ENCODE data around the gene UBE2D3. TPM values are rescaled to one million over a fixed set of nuclear protein-coding genes. Genes with fewer than 3 reads are reported as not detected.

Gene UBE2D3
- total RNA-seq, 1 donor from 2014 or later = 227 TPM

DNA sequence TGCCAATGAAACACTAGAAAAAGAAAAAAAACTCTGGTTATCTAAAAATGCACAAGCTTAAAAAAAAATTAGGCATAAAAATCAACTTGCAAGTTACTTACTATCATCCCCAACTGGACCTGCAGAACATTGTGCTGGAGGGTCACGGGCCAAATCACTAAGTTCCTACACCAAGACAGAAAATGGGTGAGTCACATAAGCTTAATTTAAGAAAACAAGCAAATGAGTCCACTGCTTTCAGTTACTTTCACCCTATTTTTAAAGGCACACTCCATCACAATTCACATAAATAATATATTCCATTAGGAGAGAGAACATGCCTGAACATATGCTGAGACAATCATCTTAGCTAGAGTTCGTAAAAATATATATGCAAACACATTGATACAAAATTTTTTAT, 17.7 kb downstream of the UBE2D3 start:
- Mint-ChIP-seq H3K9me3 (ENCODE audit: low read depth) (no peaks in the 10 kb centered on the region), H3K36me3 (ENCODE audit: low read depth) (peaks cover 7% of the 10 kb centered on the region), H3K4me1 (ENCODE audit: low read depth) (peaks cover 65% of the 10 kb centered on the region), H3K27me3 (ENCODE audit: low read depth) (no peaks in the 10 kb centered on the region), H3K27ac (ENCODE audit: unreplicated experiment) (peak overlapping the region; percentile 42), H3K4me3 (ENCODE audit: unreplicated experiment) (no peak overlapping the region)
- TF ChIP-seq, protein P1, sequence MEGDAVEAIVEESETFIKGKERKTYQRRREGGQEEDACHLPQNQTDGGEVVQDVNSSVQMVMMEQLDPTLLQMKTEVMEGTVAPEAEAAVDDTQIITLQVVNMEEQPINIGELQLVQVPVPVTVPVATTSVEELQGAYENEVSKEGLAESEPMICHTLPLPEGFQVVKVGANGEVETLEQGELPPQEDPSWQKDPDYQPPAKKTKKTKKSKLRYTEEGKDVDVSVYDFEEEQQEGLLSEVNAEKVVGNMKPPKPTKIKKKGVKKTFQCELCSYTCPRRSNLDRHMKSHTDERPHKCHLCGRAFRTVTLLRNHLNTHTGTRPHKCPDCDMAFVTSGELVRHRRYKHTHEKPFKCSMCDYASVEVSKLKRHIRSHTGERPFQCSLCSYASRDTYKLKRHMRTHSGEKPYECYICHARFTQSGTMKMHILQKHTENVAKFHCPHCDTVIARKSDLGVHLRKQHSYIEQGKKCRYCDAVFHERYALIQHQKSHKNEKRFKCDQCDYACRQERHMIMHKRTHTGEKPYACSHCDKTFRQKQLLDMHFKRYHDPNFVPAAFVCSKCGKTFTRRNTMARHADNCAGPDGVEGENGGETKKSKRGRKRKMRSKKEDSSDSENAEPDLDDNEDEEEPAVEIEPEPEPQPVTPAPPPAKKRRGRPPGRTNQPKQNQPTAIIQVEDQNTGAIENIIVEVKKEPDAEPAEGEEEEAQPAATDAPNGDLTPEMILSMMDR (IDR thresholded peaks at IDR 0.05) = no peak
- DNase-seq (ENCODE audit: low spot score) = no peak

DNA sequence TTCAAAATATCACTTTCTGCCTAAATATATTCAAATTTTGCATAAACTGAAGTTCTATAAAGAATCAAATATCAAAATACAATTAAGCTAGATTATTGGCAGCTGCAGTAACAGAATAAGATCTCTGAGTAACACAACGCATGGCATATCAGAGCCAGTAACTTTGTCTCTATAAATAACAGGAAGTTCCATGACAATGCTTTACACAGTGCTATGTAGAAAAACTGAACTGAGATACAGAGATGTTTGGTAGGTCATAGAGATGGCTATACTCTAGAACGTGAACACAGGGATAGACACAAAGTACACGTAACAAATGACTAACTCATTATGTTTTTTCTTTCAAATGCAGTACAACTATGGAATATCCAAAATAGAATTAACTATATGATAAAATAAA, 18.2 kb downstream of the UBE2D3 start:
- Mint-ChIP-seq H3K27me3 (ENCODE audit: low read depth) (no peaks in the 10 kb centered on the region), H3K9me3 (ENCODE audit: low read depth) (no peaks in the 10 kb centered on the region), H3K36me3 (ENCODE audit: low read depth) (peaks cover 7% of the 10 kb centered on the region), H3K4me3 (ENCODE audit: unreplicated experiment) (no peak overlapping the region), H3K4me1 (ENCODE audit: low read depth) (peaks cover 61% of the 10 kb centered on the region), H3K27ac (ENCODE audit: unreplicated experiment) (peak overlapping the region; percentile 64)
- no peak for DNase-seq (ENCODE audit: low spot score)
- TF ChIP-seq, protein P1 (IDR thresholded peaks at IDR 0.05) = no peak

DNA sequence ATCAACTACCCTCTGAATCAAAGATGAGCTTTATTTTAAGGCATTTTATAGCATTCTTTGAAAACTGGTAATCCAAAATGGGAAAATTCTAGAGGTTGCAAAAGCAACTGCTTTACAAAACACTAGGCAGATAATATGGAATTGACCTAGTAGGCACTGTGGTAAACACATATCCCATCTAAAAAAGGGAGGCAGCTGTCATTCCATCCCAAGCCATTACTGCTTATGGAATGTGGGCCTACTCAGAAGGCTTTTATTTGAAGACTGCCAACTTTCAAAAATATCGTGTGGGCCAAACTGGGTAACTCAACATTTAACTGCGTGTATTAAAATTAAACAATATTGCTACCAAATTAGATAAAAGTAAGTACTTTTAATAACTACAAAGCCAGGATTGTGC, 19.3 kb downstream of the UBE2D3 start:
- Mint-ChIP-seq H3K36me3 (ENCODE audit: low read depth) (peaks cover 12% of the 10 kb centered on the region), H3K4me3 (ENCODE audit: unreplicated experiment) (no peak overlapping the region), H3K27me3 (ENCODE audit: low read depth) (no peaks in the 10 kb centered on the region), H3K9me3 (ENCODE audit: low read depth) (no peaks in the 10 kb centered on the region), H3K27ac (ENCODE audit: unreplicated experiment) (peak overlapping the region; percentile 27), H3K4me1 (ENCODE audit: low read depth) (peaks cover 51% of the 10 kb centered on the region)
- no peak for DNase-seq (ENCODE audit: low spot score)
- TF ChIP-seq, protein P1 (IDR thresholded peaks at IDR 0.05) = no peak

DNA sequence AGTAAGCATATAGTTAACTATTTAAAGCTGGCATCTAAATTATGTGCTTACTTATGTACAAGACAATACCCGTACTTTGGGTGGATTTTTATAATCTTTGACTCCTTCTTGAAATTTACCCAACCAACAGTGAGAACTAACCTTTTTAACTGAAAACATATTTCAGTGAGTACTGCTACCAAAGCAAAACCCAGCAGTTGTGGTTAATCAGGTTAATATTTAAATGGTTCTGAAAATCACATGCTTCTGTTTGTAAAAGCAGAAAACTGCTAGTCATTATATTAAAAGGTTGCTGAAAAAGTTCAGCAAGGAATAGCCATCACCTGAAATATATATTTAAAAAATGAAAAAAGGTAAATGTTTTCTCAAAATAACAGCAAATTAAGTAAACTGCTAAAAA, 20.0 kb downstream of the UBE2D3 start:
- H3K36me3 Mint-ChIP-seq (ENCODE audit: low read depth) = peaks cover 12% of the 10 kb centered on the region
- H3K4me1 Mint-ChIP-seq (ENCODE audit: low read depth) = peaks cover 47% of the 10 kb centered on the region

DNA sequence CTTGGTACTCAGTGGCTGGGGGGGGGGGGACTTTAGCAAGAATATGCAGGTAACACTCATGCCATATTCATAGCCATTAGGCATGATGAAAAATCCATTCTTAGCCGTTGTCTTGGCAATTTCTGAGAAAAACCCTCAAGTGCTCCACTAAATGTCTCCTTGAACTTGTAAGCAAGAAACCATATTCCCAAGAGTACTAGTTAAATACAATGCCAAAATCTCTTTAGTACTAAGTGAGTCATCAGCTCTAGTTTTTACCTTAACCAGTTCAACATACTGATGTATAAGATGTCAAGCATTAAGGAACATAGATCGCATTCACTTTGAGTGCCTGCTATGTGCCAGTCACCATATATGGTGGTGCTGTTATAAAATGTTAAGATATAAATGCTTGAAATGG, 27.5 kb downstream of the UBE2D3 start:
- Mint-ChIP-seq H3K4me3 (ENCODE audit: unreplicated experiment) (no peak overlapping the region), H3K4me1 (ENCODE audit: low read depth) (peaks cover 6% of the 10 kb centered on the region), H3K36me3 (ENCODE audit: low read depth) (peaks cover 28% of the 10 kb centered on the region), H3K27me3 (ENCODE audit: low read depth) (no peaks in the 10 kb centered on the region), H3K27ac (ENCODE audit: unreplicated experiment) (no peak overlapping the region), H3K9me3 (ENCODE audit: low read depth) (no peaks in the 10 kb centered on the region)
- DNase-seq (ENCODE audit: low spot score) = no peak
- TF ChIP-seq, protein P1 (IDR thresholded peaks at IDR 0.05) = no peak

More for the DNA sequence above, 20.0 kb downstream of the UBE2D3 start:
- no peaks in the 10 kb centered on the region for H3K27me3 Mint-ChIP-seq (ENCODE audit: low read depth)
- TF ChIP-seq, protein P1 (IDR thresholded peaks at IDR 0.05) = no peak
- DNase-seq (ENCODE audit: low spot score) = no peak
- H3K9me3 Mint-ChIP-seq (ENCODE audit: low read depth) = no peaks in the 10 kb centered on the region
- H3K27ac Mint-ChIP-seq (ENCODE audit: unreplicated experiment) = peak overlapping the region; percentile 8
- no peak overlapping the region for H3K4me3 Mint-ChIP-seq (ENCODE audit: unreplicated experiment)

All from chondrocyte (in vitro differentiated cells).